HCT116 (cell line): ENCODE data around the gene EHMT1. TPM values are rescaled to one million over a fixed set of nuclear protein-coding genes. Genes with fewer than 3 reads are reported as not detected.

ENCODE experiments used
- ATAC-seq: fragments of 200-7000 bp; cut with Tn5 transposase; 2 replicates; pipeline ENCODE4 v1.9.1; 2020; ENCODE audit warnings: mild to moderate bottlenecking, moderate library complexity
- BruUV-seq: library from RNA; stranded (reverse); fragments of 400-500 nt; replicated peaks from 2 replicates; lab custom pipeline; 2021; lab: Mats Ljungman, UMichigan
- CTCF ChIA-PET: fragments of 300-600 bp; sonication (Branson Sonifier 250); formaldehyde crosslinking; loops from one replicate; lab custom pipeline; 2021; ENCODE audit warnings: antibody characterized with exemption; lab: Charles Lee
- POLR2A ChIA-PET: fragments of 300-600, 350-600 bp; sonication (Branson Sonifier 250); formaldehyde crosslinking; loops from one replicate; lab custom pipeline; 2021; ENCODE audit warnings: antibody characterized with exemption; lab: Charles Lee
- RAD21 ChIA-PET, 2 experiments: fragments of 300-600 bp; sonication (Branson Sonifier 250); formaldehyde crosslinking; loops; one replicate each; lab custom pipeline; 2023; ENCODE audit warnings: low total read pairs in 2 of 2; ENCODE audit not compliant: uncharacterized antibody in 2 of 2, unreplicated experiment in 2 of 2, low non-redundant PET in 1 of 2; lab: Charles Lee
- DNase-seq: peaks from one replicate; pipeline ENCODE4 v3.0.0-alpha.2; 2010; ENCODE audit warnings: low read depth, low spot score
- H2AFZ ChIP-seq: fragments of 200-600 bp; shearing (Covaris generic), sonication (generic); 2 replicates; pipeline ENCODE4 v1.6.1; 2017; ENCODE audit warnings: low read depth, mixed run types, mixed read lengths, antibody characterized with exemption, low read length; ENCODE audit not compliant: poor library complexity, severe bottlenecking
- H3K27ac ChIP-seq: 2 replicates; pipeline ENCODE4 v1.5.1; 2012; ENCODE audit warnings: low read depth, low read length
- H3K27me3 ChIP-seq: fragments of 200-600 bp; sonication (generic); 2 replicates; pipeline ENCODE4 v1.6.1; 2016; ENCODE audit warnings: mixed run types, low read length, mixed read lengths; ENCODE audit not compliant: insufficient read depth
- H3K36me3 ChIP-seq, 2 experiments: fragments of 200-500 bp in 1 of 2; fragments of 200-600 bp in 1 of 2; sonication (Bioruptor generic) in 1 of 2; sonication (generic) in 1 of 2; 2 replicates each; pipeline versions ENCODE4 v1.5.1 to v1.6.1; 2014 to 2016; ENCODE audit warnings: low read length in 2 of 2, inconsistent platforms in 1 of 2, mixed read lengths in 1 of 2, mixed run types in 1 of 2; ENCODE audit not compliant: insufficient read depth in 2 of 2, control insufficient read depth in 1 of 2
- H3K4me1 ChIP-seq, 2 experiments: fragments of 200-600 bp in 1 of 2; sonication (generic) in 1 of 2; 2 replicates each; pipeline versions ENCODE4 v1.5.1 to v1.6.1; 2012 to 2017; ENCODE audit warnings: low read length in 2 of 2, inconsistent platforms in 1 of 2, mild to moderate bottlenecking in 1 of 2, mixed read lengths in 1 of 2, mixed run types in 1 of 2, moderate library complexity in 1 of 2; ENCODE audit not compliant: insufficient read depth in 2 of 2, control insufficient read depth in 1 of 2
- H3K4me2 ChIP-seq: fragments of 200-600 bp; sonication (generic); 2 replicates; pipeline ENCODE4 v1.6.1; 2017; ENCODE audit warnings: mixed run types, low read length, mixed read lengths
- H3K4me3 ChIP-seq, 2 experiments: fragments of 200-600 bp in 1 of 2; sonication (generic) in 1 of 2; replicated peaks in 1 of 2; 2 replicates each; pipeline ENCODE4 v1.5.1; 2011 to 2016; ENCODE audit warnings: low read length in 2 of 2, control low read depth in 1 of 2, low read depth in 1 of 2, mild to moderate bottlenecking in 1 of 2, mixed read lengths in 1 of 2, mixed run types in 1 of 2
- H3K79me2 ChIP-seq: fragments of 200-600 bp; sonication (generic); 2 replicates; pipeline ENCODE4 v1.6.1; 2017; ENCODE audit warnings: mild to moderate bottlenecking, mixed run types, low read length, moderate library complexity, mixed read lengths; ENCODE audit not compliant: insufficient read depth
- H3K9ac ChIP-seq: fragments of 200-600 bp; sonication (generic); 2 replicates; pipeline ENCODE4 v1.6.1; 2016; ENCODE audit warnings: low read length, mixed read lengths
- H3K9me2 ChIP-seq: fragments of 200-600 bp; sonication (generic), shearing (Covaris generic); 2 replicates; pipeline ENCODE4 v1.6.1; 2017; ENCODE audit warnings: mixed run types, mild to moderate bottlenecking, moderate library complexity; ENCODE audit not compliant: insufficient read depth
- H3K9me3 ChIP-seq, 2 experiments: fragments of 200-500 bp in 1 of 2; fragments of 200-600 bp in 1 of 2; sonication (Bioruptor generic) in 1 of 2; sonication (generic) in 1 of 2; 2 replicates each; pipeline ENCODE4 v1.6.1; 2014 to 2017; ENCODE audit warnings: low read length in 2 of 2, mixed read lengths in 2 of 2, inconsistent platforms in 1 of 2, low read depth in 1 of 2, mild to moderate bottlenecking in 1 of 2, mixed run types in 1 of 2, moderate library complexity in 1 of 2; ENCODE audit not compliant: control insufficient read depth in 1 of 2, insufficient read depth in 1 of 2
- H4K20me1 ChIP-seq: fragments of 200-600 bp; sonication (generic), shearing (Covaris generic); 2 replicates; pipeline ENCODE4 v1.6.1; 2017; ENCODE audit warnings: mixed run types, mild to moderate bottlenecking, moderate library complexity; ENCODE audit not compliant: insufficient read depth
- CBX3 ChIP-seq: IDR thresholded peaks from 2 replicates; pipeline ENCODE4 v1.6.1; 2012; ENCODE audit warnings: low read depth
- CEBPB ChIP-seq: IDR thresholded peaks from 2 replicates; pipeline ENCODE4 v1.6.1; 2012; ENCODE audit warnings: low read depth
- CTCF ChIP-seq, 3 experiments: fragments of 200-600 bp in 1 of 3; sonication (generic) in 1 of 3; IDR thresholded peaks in 2 of 3; conservative IDR thresholded peaks in 1 of 3; 2 replicates each; pipeline ENCODE4 v1.5.1; 2012 to 2017; ENCODE audit warnings: low read depth in 2 of 3, low read length in 2 of 3, antibody characterized with exemption in 1 of 3, borderline replicate concordance in 1 of 3, control low read depth in 1 of 3, mild to moderate bottlenecking in 1 of 3, mixed read lengths in 1 of 3, mixed run types in 1 of 3, moderate library complexity in 1 of 3; ENCODE audit not compliant: insufficient read depth in 1 of 3
- EGR1 ChIP-seq: IDR thresholded peaks from 2 replicates; pipeline ENCODE4 v1.6.1; 2012; ENCODE audit warnings: low read depth
- ELF1 ChIP-seq: IDR thresholded peaks from 2 replicates; pipeline ENCODE4 v1.6.1; 2012; ENCODE audit warnings: low read depth, borderline replicate concordance
- EZH2 ChIP-seq: fragments of 200-600 bp; sonication (generic); IDR thresholded peaks from 2 replicates; pipeline ENCODE4 v1.6.1; 2017; ENCODE audit warnings: antibody characterized with exemption, mixed run types
- EZH2phosphoT487 ChIP-seq: fragments of 200-600 bp; IDR thresholded peaks from 2 replicates; pipeline ENCODE4 v1.6.1; 2018; ENCODE audit warnings: antibody characterized with exemption, borderline replicate concordance
- FOSL1 ChIP-seq: IDR thresholded peaks from 2 replicates; pipeline ENCODE4 v1.6.1; 2012; ENCODE audit warnings: low read depth
- JUND ChIP-seq: IDR thresholded peaks from 2 replicates; pipeline ENCODE4 v1.6.1; 2012
- MAX ChIP-seq: IDR thresholded peaks from 2 replicates; pipeline ENCODE4 v1.6.1; 2012
- POLR2A ChIP-seq: IDR thresholded peaks from 2 replicates; pipeline ENCODE4 v1.7.0; 2011; ENCODE audit warnings: borderline replicate concordance; ENCODE audit not compliant: insufficient read depth, insufficient read length; ENCODE audit errors: extremely low read depth
- POLR2AphosphoS5 ChIP-seq: IDR thresholded peaks from 2 replicates; pipeline ENCODE4 v1.6.1; 2011; ENCODE audit warnings: mild to moderate bottlenecking, low read depth, low read length, moderate library complexity
- SIN3A ChIP-seq: IDR thresholded peaks from 2 replicates; pipeline ENCODE4 v1.6.1; 2012; ENCODE audit warnings: low read depth
- SRF ChIP-seq: IDR thresholded peaks from 2 replicates; pipeline ENCODE4 v1.6.1; 2012; ENCODE audit warnings: low read depth
- TCF7L2 ChIP-seq: IDR thresholded peaks from 2 replicates; pipeline ENCODE4 v1.7.0; 2011; ENCODE audit warnings: borderline replicate concordance, inconsistent platforms; ENCODE audit not compliant: insufficient read depth, insufficient read length; ENCODE audit errors: extremely low read depth
- ZBTB33 ChIP-seq: IDR thresholded peaks from 2 replicates; pipeline ENCODE4 v1.6.1; 2011; ENCODE audit warnings: mild to moderate bottlenecking, low read length, moderate library complexity; ENCODE audit not compliant: insufficient replicate concordance; ENCODE audit errors: extremely low read depth
- ZFX ChIP-seq: fragments of 450-650 bp; IDR thresholded peaks from 2 replicates; pipeline ENCODE4 v1.6.1; 2017
- ZNF274 ChIP-seq: fragments of 200-500 bp; sonication (Bioruptor generic); IDR thresholded peaks from 2 replicates; pipeline ENCODE4 v1.6.1; 2014; ENCODE audit warnings: mild to moderate bottlenecking, low read depth, low read length, inconsistent platforms
- intact Hi-C: fragments of 100-400 bp; cut with micrococcal nuclease; formaldehyde crosslinking; loops from 2 replicates; pipeline ENCODE4 v1.10.0; 2022
- total RNA-seq: library from RNA; stranded (reverse); gene quantifications from one replicate; pipeline ENCODE4 v1.2.1, GENCODE V29; 2021; ENCODE audit not compliant: unreplicated experiment
- TF ChIP-seq, protein P1 (sequence below): IDR thresholded peaks from 2 replicates; pipeline ENCODE4 v1.6.1; 2012

Gene EHMT1
- total RNA-seq, 1 experiment from 2014 or later = 86.1 TPM

- H3K36me3 ChIP-seq = peaks cover 0 to 4% of the 10 kb centered on the region in 2 experiments; a peak in 1 of 4 replicates
- BruUV-seq = no TSS peak
- H3K4me2 ChIP-seq = no peak overlapping the region
- H2AFZ ChIP-seq = no peak overlapping the region
- ATAC-seq (no peak), DNase-seq (no peak)
- H3K9me3 ChIP-seq = no peaks in the 10 kb centered on the region
- no peaks in the 10 kb centered on the region for H3K27me3 ChIP-seq
- no peak for TF ChIP-seq CBX3
- TF ChIP-seq MAX = no peak
- TF ChIP-seq ZBTB33 = no peak
- no peak for TF ChIP-seq CEBPB
- no peak for TF ChIP-seq JUND
- no peak for TF ChIP-seq POLR2AphosphoS5
- no peak for TF ChIP-seq FOSL1
- TF ChIP-seq, protein P1, sequence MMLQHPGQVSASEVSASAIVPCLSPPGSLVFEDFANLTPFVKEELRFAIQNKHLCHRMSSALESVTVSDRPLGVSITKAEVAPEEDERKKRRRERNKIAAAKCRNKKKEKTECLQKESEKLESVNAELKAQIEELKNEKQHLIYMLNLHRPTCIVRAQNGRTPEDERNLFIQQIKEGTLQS = no peak
- TF ChIP-seq EZH2phosphoT487 = no peak
- TF ChIP-seq ELF1 = no peak
- TF ChIP-seq TCF7L2 = no peak
- no peak for TF ChIP-seq EGR1
- TF ChIP-seq POLR2A = no peak
- no peak for TF ChIP-seq SIN3A
- no peak for TF ChIP-seq CTCF (IDR thresholded peaks at IDR 0.05 in 2 of 3, conservative IDR thresholded peaks at IDR 0.05 in 1 of 3; ENCODE audit: borderline replicate concordance in 1 of 3, insufficient read depth in 1 of 3, low read depth in 2 of 3, low read length in 2 of 3)
- no peak for TF ChIP-seq ZFX
- TF ChIP-seq SRF = no peak
- TF ChIP-seq EZH2 = no peak
- no peak for TF ChIP-seq ZNF274
- H3K9me2 ChIP-seq = no peaks in the 10 kb centered on the region
- no peak overlapping the region for H3K9ac ChIP-seq
- ChIA-PET RAD21 (no interaction called here), CTCF (no interaction called here), POLR2A (no interaction called here)
- H3K79me2 ChIP-seq = peaks cover 87% of the 10 kb centered on the region
- peaks cover 4% of the 10 kb centered on the region; the same call in 1 of the 2 replicates for H4K20me1 ChIP-seq
- peaks cover 0 to 3% of the 10 kb centered on the region in 2 experiments; a peak in 1 of 4 replicates for H3K4me1 ChIP-seq
- intact Hi-C loops = no loop called here
- no peak overlapping the region for H3K27ac ChIP-seq
- no peak overlapping the region for H3K4me3 ChIP-seq
Measured at GRCh38 chr9:137679249-137679648, 60.4 kb downstream of the EHMT1 start.
